Measurements from ENCODE around the gene TMEM74B. TPM values are rescaled to one million over a fixed set of nuclear protein-coding genes. Genes with fewer than 3 reads are reported as not detected.

The TMEM74B gene
- total and polyA plus RNA-seq, 2 of the 8 experiments (the other 6 are each of a cell fraction or from before 2014, with no cell fraction given): 4.0 to 6.4 TPM

DNA sequence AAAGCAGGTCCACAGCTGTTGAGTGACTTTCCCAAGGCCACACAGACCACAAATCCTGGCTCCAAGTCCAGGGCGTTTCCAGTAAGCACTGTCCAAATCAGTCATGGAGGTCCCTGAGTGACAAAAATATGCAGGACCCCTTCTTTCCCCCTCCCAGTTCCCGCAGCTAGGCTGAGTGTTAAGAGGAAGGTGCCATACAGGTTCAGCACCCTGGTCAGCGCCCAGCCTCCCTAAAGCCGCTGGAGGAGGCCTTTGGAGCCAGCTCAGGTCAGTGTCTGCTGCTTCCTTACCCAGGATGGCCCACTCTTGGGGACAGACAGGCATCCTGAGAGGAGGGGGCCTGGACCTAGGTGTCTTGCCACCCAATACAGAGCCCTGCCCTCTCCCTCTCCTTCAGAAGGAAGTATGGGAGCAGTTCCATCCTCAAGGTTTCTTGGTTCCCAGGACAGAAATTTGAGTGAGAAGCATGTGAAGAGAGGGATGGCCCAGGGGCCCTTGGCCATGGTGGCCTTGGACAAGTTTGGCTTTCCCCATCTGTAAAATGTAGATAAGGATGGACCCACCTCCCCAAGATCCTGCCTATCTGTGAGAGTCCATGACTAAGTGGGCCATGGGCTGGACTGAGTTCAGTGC is 13.2 kb downstream of the TMEM74B start:
- no peak overlapping the region for H3K4ac ChIP-seq (replicated peaks; ENCODE audit: insufficient read length, low read depth, low read length)
- 81% methylated on average over 4 of the region's 4 CpGs; no CpG with 5 or more reads in 1 of the 2 experiments for WGBS, 2 experiments (ENCODE audit: extremely low coverage in 1 of 2, insufficient coverage in 1 of 2, insufficient read length in 1 of 2, insufficient replicate concordance in 2 of 2, low coverage in 1 of 2, low lambda C conversion rate in 2 of 2, missing lambda C conversion rate in 1 of 2)
- peaks cover 2% of the 10 kb centered on the region for H3K79me1 ChIP-seq (ENCODE audit: low read depth, low read length)
- H3K23ac ChIP-seq (ENCODE audit: insufficient read length): no peak overlapping the region
- no peak overlapping the region for H4K91ac ChIP-seq (replicated peaks; ENCODE audit: insufficient read length, low read length)
- no peak overlapping the region for H3K14ac ChIP-seq (ENCODE audit: insufficient read length)
- H3K4me3 ChIP-seq (ENCODE audit: extremely low read depth in 1 of 4, insufficient read depth in 2 of 4, low read depth in 3 of 4, low read length in 4 of 4): no peak overlapping the region
- H3K36me3 ChIP-seq (ENCODE audit: control insufficient read depth in 2 of 4, insufficient read depth in 4 of 4, low read length in 3 of 4): peaks cover 4 to 22% (median 17%) of the 10 kb centered on the region in 4 experiments; a peak in 6 of 8 replicates
- H3K27ac ChIP-seq (ENCODE audit: low read depth, low read length): no peak overlapping the region
- H3K18ac ChIP-seq (ENCODE audit: extremely low read depth, low read length): no peak overlapping the region
- no peak overlapping the region for H2BK20ac ChIP-seq (ENCODE audit: low read length)
- H2BK15ac ChIP-seq (ENCODE audit: low read length): no peak overlapping the region
- H3K9ac ChIP-seq (replicated peaks in 1 of 4; ENCODE audit: extremely low read depth in 1 of 4, low read depth in 3 of 4, low read length in 3 of 4): no peak overlapping the region
- no peaks in the 10 kb centered on the region for H3K79me2 ChIP-seq (ENCODE audit: control insufficient read depth in 1 of 2, insufficient read depth in 2 of 2, low read length in 2 of 2)
- H4K20me1 ChIP-seq (replicated peaks in 1 of 2; ENCODE audit: control insufficient read depth in 1 of 2, insufficient read depth in 2 of 2, low read length in 2 of 2): peaks cover 4 to 24% of the 10 kb centered on the region in 2 experiments
- TF ChIP-seq RBBP5 (IDR thresholded peaks at IDR 0.05; ENCODE audit: borderline replicate concordance, low read depth, low read length) (no peak), SIN3A (conservative IDR thresholded peaks at IDR 0.05 in 1 of 2, IDR thresholded peaks at IDR 0.05 in 1 of 2; ENCODE audit: low read depth in 1 of 2, low read length in 2 of 2) (peak; percentile 40 to 82; a peak in 2 of 4 replicates), SAP30 (IDR thresholded peaks at IDR 0.05; ENCODE audit: insufficient read depth, insufficient replicate concordance, low read length) (no peak), SIRT6 (IDR thresholded peaks at IDR 0.05; ENCODE audit: low read length) (no peak), CHD2 (IDR thresholded peaks at IDR 0.05; ENCODE audit: low read length) (no peak), POLR2A (IDR thresholded peaks at IDR 0.05; ENCODE audit: control extremely low read depth in 1 of 2, low read depth in 2 of 2, low read length in 2 of 2) (no peak)
- TF ChIP-seq, protein P1, sequence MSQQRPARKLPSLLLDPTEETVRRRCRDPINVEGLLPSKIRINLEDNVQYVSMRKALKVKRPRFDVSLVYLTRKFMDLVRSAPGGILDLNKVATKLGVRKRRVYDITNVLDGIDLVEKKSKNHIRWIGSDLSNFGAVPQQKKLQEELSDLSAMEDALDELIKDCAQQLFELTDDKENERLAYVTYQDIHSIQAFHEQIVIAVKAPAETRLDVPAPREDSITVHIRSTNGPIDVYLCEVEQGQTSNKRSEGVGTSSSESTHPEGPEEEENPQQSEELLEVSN (IDR thresholded peaks at IDR 0.05): no peak
- H3K4me2 ChIP-seq (ENCODE audit: insufficient read depth in 1 of 2, low read depth in 2 of 2, low read length in 2 of 2): no peak overlapping the region
- no peak overlapping the region for H2AK5ac ChIP-seq (ENCODE audit: low read depth, low read length)
- no peaks in the 10 kb centered on the region for H3K4me1 ChIP-seq (replicated peaks in 1 of 4; ENCODE audit: control insufficient read depth in 3 of 4, insufficient read depth in 4 of 4, low read length in 3 of 4)
- H3K56ac ChIP-seq (replicated peaks; ENCODE audit: insufficient read length, low read depth, low read length): no peak overlapping the region
- no peak overlapping the region for H2BK5ac ChIP-seq (ENCODE audit: low read depth, low read length)
- CTCF ChIA-PET (ENCODE audit: partially characterized antibody): interaction anchor here (1.1 to 3.0 kb wide), 4 partner anchors 12 to 198 kb away, joined by 3 to 27 read pairs (median 8); partner anchors contain the start of gene TMEM74B
- no peaks in the 10 kb centered on the region for H3K27me3 ChIP-seq (replicated peaks in 1 of 4; ENCODE audit: control insufficient read depth in 3 of 4, extremely low read depth in 1 of 4, insufficient read depth in 3 of 4, low read length in 3 of 4)
- no peak overlapping the region for H2AFZ ChIP-seq (ENCODE audit: low read length)
- DNase-seq (ENCODE audit: low read depth in 1 of 2, low spot score in 2 of 2) (peak in 1 of 2 experiments; percentile 84), FAIRE-seq (no peak)
- no peaks in the 10 kb centered on the region for H3K9me3 ChIP-seq (ENCODE audit: insufficient read depth in 2 of 2, low read depth in 1 of 2, low read length in 1 of 2)
- H4K8ac ChIP-seq (ENCODE audit: extremely low read depth, insufficient read depth, low read length): no peak overlapping the region
- no peak overlapping the region for H2BK12ac ChIP-seq (ENCODE audit: low read depth, low read length)
- no peak overlapping the region for H2BK120ac ChIP-seq (replicated peaks; ENCODE audit: low read depth, low read length)
- H4K5ac ChIP-seq (ENCODE audit: insufficient read length, low read depth, low read length): no peak overlapping the region
- H3K23me2 ChIP-seq (ENCODE audit: low read depth, low read length): no peaks in the 10 kb centered on the region
- POLR2A ChIA-PET (ENCODE audit: partially characterized antibody): interaction anchor here (0.7 to 2.3 kb wide), 5 partner anchors 8 to 69 kb away, joined by 3 to 8 read pairs (median 3); no protein-coding TSS in a partner anchor
